ENCODE measurements around the gene SNAPC2.

GRCh38 chr19:7899751-7900378, 20.3 kb upstream of the SNAPC2 start:
- no peak for TF ChIP-seq REST (IDR thresholded peaks at IDR 0.05; ENCODE audit: insufficient read depth in 1 of 2, low read depth in 2 of 2, low read length in 1 of 2)
- TF ChIP-seq POLR2AphosphoS5 (IDR thresholded peaks at IDR 0.05; ENCODE audit: low read depth, low read length): no peak
- TF ChIP-seq, protein P1, sequence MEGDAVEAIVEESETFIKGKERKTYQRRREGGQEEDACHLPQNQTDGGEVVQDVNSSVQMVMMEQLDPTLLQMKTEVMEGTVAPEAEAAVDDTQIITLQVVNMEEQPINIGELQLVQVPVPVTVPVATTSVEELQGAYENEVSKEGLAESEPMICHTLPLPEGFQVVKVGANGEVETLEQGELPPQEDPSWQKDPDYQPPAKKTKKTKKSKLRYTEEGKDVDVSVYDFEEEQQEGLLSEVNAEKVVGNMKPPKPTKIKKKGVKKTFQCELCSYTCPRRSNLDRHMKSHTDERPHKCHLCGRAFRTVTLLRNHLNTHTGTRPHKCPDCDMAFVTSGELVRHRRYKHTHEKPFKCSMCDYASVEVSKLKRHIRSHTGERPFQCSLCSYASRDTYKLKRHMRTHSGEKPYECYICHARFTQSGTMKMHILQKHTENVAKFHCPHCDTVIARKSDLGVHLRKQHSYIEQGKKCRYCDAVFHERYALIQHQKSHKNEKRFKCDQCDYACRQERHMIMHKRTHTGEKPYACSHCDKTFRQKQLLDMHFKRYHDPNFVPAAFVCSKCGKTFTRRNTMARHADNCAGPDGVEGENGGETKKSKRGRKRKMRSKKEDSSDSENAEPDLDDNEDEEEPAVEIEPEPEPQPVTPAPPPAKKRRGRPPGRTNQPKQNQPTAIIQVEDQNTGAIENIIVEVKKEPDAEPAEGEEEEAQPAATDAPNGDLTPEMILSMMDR (IDR thresholded peaks at IDR 0.05): no peak
- no peak for TF ChIP-seq SIN3A (IDR thresholded peaks at IDR 0.05; ENCODE audit: borderline replicate concordance, insufficient read depth, low read depth, low read length)

Measured in Panc1 (cell line).